Measurements from ENCODE around the gene CRTC1.

- TF ChIP-seq CTCF (IDR thresholded peaks at IDR 0.05; ENCODE audit: low read depth, low read length, missing input control) (no peak), MAX (IDR thresholded peaks at IDR 0.05) (no peak), RAD21 (IDR thresholded peaks at IDR 0.05) (no peak), REST (IDR thresholded peaks at IDR 0.05) (no peak), NR2F2 (IDR thresholded peaks at IDR 0.05) (no peak), TAF1 (conservative IDR thresholded peaks at IDR 0.05) (no peak), ATF3 (IDR thresholded peaks at IDR 0.05) (no peak), EGR1 (IDR thresholded peaks at IDR 0.05; ENCODE audit: low read depth in 2 of 2) (peak in 1 of 2 donors; percentile 20)
Measured at GRCh38 chr19:18685597-18686190, 2.2 kb downstream of the CRTC1 start.

All from liver (tissue), 3 donors.